Effector CD4-positive, alpha-beta T cell (primary cell): ENCODE data around the gene ZFP92.

Experiments
- DNase-seq: peaks from one replicate; pipeline ENCODE4 v3.0.0-alpha.2; 2020

Gene ZFP92

DNA sequence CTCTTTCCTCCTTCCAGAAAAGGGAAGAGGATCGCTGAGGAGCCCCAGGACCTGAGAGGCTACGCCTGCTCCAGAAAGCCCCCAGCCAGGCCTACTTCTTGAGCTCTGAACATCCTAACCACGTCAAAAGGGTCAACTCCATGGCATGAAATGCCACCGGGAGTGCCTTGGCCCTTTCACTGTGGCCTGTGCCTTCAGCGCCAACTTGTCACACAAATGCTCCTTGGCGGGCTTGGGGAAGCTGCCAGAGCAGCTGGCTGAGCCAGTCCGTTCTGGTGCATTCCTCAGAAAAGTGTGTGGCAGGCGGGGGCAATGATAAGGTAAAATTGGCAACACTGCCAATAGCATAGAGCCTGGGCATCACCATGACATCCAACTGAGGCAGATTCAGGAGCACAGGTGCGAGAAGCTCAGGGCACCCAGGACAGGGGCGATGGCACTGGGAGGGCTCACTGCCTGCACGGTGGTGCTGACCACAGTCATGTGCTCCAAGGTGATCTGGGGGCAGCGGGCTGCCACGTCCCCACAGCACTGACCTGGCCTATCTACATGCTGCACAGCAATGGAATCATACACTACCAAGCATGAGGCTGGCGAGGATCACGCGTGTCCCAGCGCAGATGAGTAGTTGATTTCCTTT, 46.7 kb downstream of the ZFP92 start:
- DNase-seq: no peak

- DNase-seq: no peak
These were observed 47.2 kb downstream of the ZFP92 start for GRCh38 chrX:153458476-153458875.

DNA sequence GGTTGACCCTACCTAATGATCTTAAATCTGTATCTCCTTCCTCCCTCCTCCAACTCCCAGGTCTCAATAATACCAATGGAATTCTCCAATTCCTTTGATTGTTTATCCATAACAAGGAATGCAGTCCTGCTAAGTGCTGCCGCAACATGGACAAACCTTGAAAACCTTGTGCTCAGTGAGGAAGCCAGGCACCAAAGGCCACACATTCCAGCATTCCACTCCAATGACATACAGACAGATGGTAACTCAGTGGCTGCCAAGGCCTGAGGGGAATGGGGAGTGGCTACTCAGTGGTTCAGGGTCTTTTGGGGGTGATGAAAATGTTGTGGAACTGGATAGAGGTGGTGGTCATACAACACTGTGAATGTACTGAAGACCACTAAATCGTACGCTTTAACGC, 48.7 kb downstream of the ZFP92 start:
- DNase-seq: no peak

GRCh38 chrX:153460826-153461225, 49.6 kb downstream of the ZFP92 start:
- peak; percentile 35 for DNase-seq
